ENCODE data around the gene ASXL2. TPM values are rescaled to one million over a fixed set of nuclear protein-coding genes. Genes with fewer than 3 reads are reported as not detected.
A peak's percentile ranks its signal among the peaks of the same experiment; 100 is the strongest.
"Not testable (repeated sequence)": the region's sequence is repeated elsewhere in the genome, so short reads cannot be mapped to it uniquely, and the experiment has no call there.

Gene ASXL2
- polyA plus RNA-seq, 4 donors, result 1.1 to 14.7 (median 3.2) TPM

DNA sequence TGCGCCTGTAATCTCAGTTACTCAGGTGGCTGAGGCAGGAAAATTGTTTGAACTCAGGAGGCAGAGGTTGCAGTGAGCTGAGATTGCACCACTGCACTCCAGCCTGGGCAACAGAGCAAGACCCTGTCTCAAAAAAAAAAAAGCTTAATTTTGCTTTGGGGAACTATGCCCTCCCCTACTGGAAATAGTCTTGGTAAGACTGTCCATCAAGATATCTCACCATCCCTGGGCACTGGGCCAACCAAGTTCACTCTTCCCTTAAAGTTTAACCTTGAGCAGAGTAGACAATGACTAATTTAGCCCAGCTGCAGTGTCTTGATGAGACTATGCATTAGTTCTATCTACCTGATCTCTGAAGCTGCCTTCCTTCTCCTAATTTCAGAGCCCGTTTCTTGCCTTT is 44.7 kb downstream of the ASXL2 start:
- Histone ChIP-seq H3K27ac (ENCODE audit: low read depth in 1 of 3, low read length in 2 of 3) (no peak overlapping the region), H3K4me3 (ENCODE audit: low read depth in 1 of 3, low read length in 3 of 3) (no peak overlapping the region), H3K9me3 (ENCODE audit: control insufficient read depth in 2 of 2, insufficient read depth in 1 of 2, low read depth in 1 of 2, low read length in 1 of 2) (peaks cover 0 to 8% of the 10 kb centered on the region in 2 donors), H3K36me3 (ENCODE audit: control insufficient read depth in 3 of 3, insufficient read depth in 2 of 3, low read depth in 1 of 3, low read length in 3 of 3) (peaks cover 0 to 24% (median 0%) of the 10 kb centered on the region in 3 donors), H3K27me3 (ENCODE audit: control insufficient read depth in 3 of 3, insufficient read depth in 3 of 3, low read length in 3 of 3) (no peaks in the 10 kb centered on the region), H3K4me1 (ENCODE audit: control insufficient read depth in 3 of 3, insufficient read depth in 2 of 3, low read depth in 1 of 3, low read length in 2 of 3) (peaks cover 0 to 4% (median 0%) of the 10 kb centered on the region in 3 donors)
- DNase-seq (peak in 1 of 2 donors; percentile 26), FAIRE-seq (no peak)
- WGBS, 3 donors, result 98 to 100% (median 99%) methylated on average over 2 of the region's 2 CpGs

DNA sequence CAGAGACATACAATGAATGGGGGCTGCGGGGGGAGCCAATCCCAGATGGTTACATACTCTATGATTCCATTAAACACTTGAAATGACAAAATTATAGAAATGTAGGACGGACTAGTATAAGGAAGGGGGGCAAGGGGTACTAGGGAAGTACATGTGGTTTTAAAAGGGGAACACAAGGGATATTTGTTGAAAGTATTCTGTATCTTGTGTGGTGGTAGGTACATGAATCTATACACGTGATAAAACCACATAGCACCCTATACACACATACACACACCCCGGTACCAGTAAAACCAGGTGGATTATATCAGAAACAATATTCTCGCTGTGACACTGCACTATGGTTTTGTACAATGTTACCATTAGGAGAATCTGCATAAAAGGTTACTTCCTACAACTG is 45.4 kb downstream of the ASXL2 start:
- peaks cover 0 to 4% (median 0%) of the 10 kb centered on the region in 3 donors for H3K4me1 ChIP-seq (ENCODE audit: control insufficient read depth in 3 of 3, insufficient read depth in 2 of 3, low read depth in 1 of 3, low read length in 2 of 3)
- DNase-seq, result no peak
- peaks cover 0 to 24% (median 0%) of the 10 kb centered on the region in 3 donors for H3K36me3 ChIP-seq (ENCODE audit: control insufficient read depth in 3 of 3, insufficient read depth in 2 of 3, low read depth in 1 of 3, low read length in 3 of 3)
- no peaks in the 10 kb centered on the region for H3K27me3 ChIP-seq (ENCODE audit: control insufficient read depth in 3 of 3, insufficient read depth in 3 of 3, low read length in 3 of 3)
- no peak overlapping the region for H3K27ac ChIP-seq (ENCODE audit: low read depth in 1 of 3, low read length in 2 of 3)
- WGBS, 3 donors, result 86 to 94% (median 88%) methylated on average over 5 of the region's 5 CpGs
- no peak overlapping the region for H3K4me3 ChIP-seq (ENCODE audit: low read depth in 1 of 3, low read length in 3 of 3)
- no peak for FAIRE-seq
- H3K9me3 ChIP-seq (ENCODE audit: control insufficient read depth in 2 of 2, insufficient read depth in 1 of 2, low read depth in 1 of 2, low read length in 1 of 2), result peaks cover 0 to 8% of the 10 kb centered on the region in 2 donors

DNA sequence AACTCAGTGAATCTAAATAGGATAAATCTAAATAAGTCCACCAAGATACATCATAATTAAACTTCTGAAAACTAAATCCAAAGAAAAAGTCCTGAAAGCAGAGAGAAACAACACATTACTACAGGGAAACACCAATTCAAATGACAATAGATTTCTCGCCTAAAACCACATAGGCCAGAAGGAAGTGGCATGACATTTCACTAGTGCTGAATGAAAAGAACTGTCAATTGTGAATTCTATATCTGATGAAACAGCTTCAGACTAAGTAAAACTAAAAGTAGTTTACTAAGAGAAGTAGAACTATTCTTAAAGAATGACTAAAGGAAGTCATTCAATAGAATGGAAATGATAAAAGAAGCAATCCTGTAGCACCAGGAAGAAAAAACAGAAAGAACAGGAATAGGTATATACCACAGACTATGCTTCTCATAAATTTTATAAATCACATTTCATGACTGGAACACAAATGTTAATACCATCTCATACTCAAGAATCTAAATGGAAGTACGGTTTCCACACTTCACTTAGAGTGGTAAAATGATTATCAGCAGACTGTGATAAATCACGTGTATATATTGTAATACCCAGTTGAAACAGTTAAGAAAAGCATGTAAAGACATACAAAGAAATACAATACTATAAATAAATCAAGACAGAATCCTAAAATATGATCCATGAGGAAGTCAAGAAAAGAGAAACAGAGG is 46.4 kb downstream of the ASXL2 start:
- H3K36me3 ChIP-seq (ENCODE audit: control insufficient read depth in 3 of 3, insufficient read depth in 2 of 3, low read depth in 1 of 3, low read length in 3 of 3), result peaks cover 0 to 20% (median 0%) of the 10 kb centered on the region in 3 donors
- peaks cover 0 to 8% of the 10 kb centered on the region in 2 donors for H3K9me3 ChIP-seq (ENCODE audit: control insufficient read depth in 2 of 2, insufficient read depth in 1 of 2, low read depth in 1 of 2, low read length in 1 of 2)
- no peak overlapping the region for H3K4me3 ChIP-seq (ENCODE audit: low read depth in 1 of 3, low read length in 3 of 3)
- DNase-seq, result peak in 1 of 2 donors; percentile 25
- H3K27me3 ChIP-seq (ENCODE audit: control insufficient read depth in 3 of 3, insufficient read depth in 3 of 3, low read length in 3 of 3), result no peaks in the 10 kb centered on the region
- peak; percentile 47 for FAIRE-seq
- H3K4me1 ChIP-seq (ENCODE audit: control insufficient read depth in 3 of 3, insufficient read depth in 2 of 3, low read depth in 1 of 3, low read length in 2 of 3), result peaks cover 0 to 4% (median 0%) of the 10 kb centered on the region in 3 donors
- H3K27ac ChIP-seq (ENCODE audit: low read depth in 1 of 3, low read length in 2 of 3), result no peak overlapping the region
- WGBS, 3 donors, result 76 to 90% (median 77%) methylated on average over 3 of the region's 3 CpGs

DNA sequence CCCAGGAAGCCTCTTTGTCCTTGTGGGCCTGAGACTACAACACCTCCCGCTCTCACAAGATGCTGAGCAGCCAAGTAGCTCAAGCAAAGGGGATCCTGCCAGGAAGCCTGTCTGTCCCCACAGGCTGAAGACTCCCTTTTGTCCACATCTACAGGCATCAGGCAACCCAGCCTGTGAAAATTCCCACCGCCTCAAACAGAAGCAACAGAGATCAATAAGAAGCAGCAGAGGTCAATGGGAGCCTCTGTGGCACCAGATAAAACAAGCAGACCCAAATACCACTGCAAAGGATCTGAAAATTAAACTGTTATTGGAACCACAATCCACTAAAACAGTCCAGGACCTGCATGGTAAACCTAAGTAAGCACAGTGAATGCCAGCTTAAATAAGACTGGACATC is 48.5 kb downstream of the ASXL2 start:
- no peak overlapping the region for H3K4me3 ChIP-seq (ENCODE audit: low read depth in 1 of 3, low read length in 3 of 3)
- H3K9me3 ChIP-seq (ENCODE audit: control insufficient read depth in 2 of 2, insufficient read depth in 1 of 2, low read depth in 1 of 2, low read length in 1 of 2), result peaks cover 0 to 8% of the 10 kb centered on the region in 2 donors
- H3K36me3 ChIP-seq (ENCODE audit: control insufficient read depth in 3 of 3, insufficient read depth in 2 of 3, low read depth in 1 of 3, low read length in 3 of 3), result peaks cover 0 to 20% (median 0%) of the 10 kb centered on the region in 3 donors
- no peak for FAIRE-seq
- no peak for DNase-seq
- no peaks in the 10 kb centered on the region for H3K27me3 ChIP-seq (ENCODE audit: control insufficient read depth in 3 of 3, insufficient read depth in 3 of 3, low read length in 3 of 3)
- peaks cover 0 to 4% (median 0%) of the 10 kb centered on the region in 3 donors for H3K4me1 ChIP-seq (ENCODE audit: control insufficient read depth in 3 of 3, insufficient read depth in 2 of 3, low read depth in 1 of 3, low read length in 2 of 3)
- 94 to 97% (median 94%) methylated on average over 2 of the region's 2 CpGs for WGBS, 3 donors
- peak overlapping the region in 1 of 3 donors; percentile 34 for H3K27ac ChIP-seq (ENCODE audit: low read depth in 1 of 3, low read length in 2 of 3)

DNA sequence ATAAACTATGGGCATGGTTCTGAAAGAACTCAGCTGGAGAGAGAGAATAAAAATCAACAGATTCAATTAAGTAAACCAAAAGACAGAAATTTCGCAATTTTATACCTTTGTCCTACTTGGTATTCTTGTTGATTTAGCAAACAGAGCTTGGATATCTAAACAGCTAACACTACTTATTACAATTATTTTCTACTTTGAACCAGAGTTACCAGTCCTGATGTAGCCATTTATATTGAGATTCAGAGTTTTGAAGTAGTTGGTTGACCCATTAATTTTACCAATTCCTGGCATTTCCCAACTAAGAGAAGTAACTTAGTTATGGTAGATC is 48.9 kb downstream of the ASXL2 start:
- H3K4me1 ChIP-seq (ENCODE audit: control insufficient read depth in 3 of 3, insufficient read depth in 2 of 3, low read depth in 1 of 3, low read length in 2 of 3), result peaks cover 0 to 4% (median 0%) of the 10 kb centered on the region in 3 donors
- no peak overlapping the region for H3K4me3 ChIP-seq (ENCODE audit: low read depth in 1 of 3, low read length in 3 of 3)
- DNase-seq (peak in 1 of 2 donors; percentile 11), FAIRE-seq (no peak)
- 81 to 90% (median 85%) methylated on average over 1 of the region's 1 CpG for WGBS, 3 donors
- no peaks in the 10 kb centered on the region for H3K27me3 ChIP-seq (ENCODE audit: control insufficient read depth in 3 of 3, insufficient read depth in 3 of 3, low read length in 3 of 3)
- peaks cover 0 to 8% of the 10 kb centered on the region in 2 donors for H3K9me3 ChIP-seq (ENCODE audit: control insufficient read depth in 2 of 2, insufficient read depth in 1 of 2, low read depth in 1 of 2, low read length in 1 of 2)
- H3K36me3 ChIP-seq (ENCODE audit: control insufficient read depth in 3 of 3, insufficient read depth in 2 of 3, low read depth in 1 of 3, low read length in 3 of 3), result peaks cover 0 to 17% (median 0%) of the 10 kb centered on the region in 3 donors
- H3K27ac ChIP-seq (ENCODE audit: low read depth in 1 of 3, low read length in 2 of 3), result no peak overlapping the region

DNA sequence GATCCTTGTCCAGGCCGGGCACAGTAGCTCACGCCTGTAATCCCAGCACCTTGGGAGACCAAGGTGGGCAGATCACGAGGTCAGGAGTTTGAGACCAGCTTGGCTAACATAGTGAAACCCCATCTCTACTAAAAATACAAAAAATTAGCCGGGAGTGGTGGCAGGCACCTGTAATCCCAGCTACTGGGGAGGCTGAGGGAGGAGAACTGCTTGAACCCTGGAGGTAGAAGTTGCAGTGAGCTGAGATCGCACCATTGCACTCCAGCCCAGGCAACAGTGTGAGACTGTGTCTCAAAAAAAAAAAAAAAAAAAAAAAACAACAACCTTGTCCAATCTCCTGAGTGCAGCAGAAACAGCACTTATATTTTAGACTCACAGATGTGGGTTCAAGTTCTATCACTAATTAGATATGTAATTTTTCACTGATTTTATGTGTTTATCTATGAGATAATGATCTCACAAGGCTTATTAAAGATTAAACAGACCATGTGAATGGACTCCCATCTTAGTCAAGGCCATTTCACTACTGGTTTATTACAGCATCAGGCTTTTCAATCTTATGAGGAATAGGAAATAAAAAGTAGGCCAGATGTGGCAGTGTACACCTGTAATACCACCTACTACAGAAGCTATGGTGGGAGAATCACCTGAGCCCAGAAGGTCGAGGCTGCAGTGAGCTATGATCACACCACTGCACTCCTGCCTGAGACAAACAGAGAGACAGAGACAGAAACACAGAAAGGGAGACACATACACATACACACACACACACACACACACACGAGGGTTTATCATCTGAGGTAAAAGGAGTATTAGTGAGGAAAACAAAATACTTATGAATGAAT is 49.5 kb downstream of the ASXL2 start:
- 82 to 83% (median 83%) methylated on average over 7 of the region's 7 CpGs for WGBS, 3 donors
- H3K9me3 ChIP-seq (ENCODE audit: control insufficient read depth in 2 of 2, insufficient read depth in 1 of 2, low read depth in 1 of 2, low read length in 1 of 2); H3K27me3 ChIP-seq (ENCODE audit: control insufficient read depth in 3 of 3, insufficient read depth in 3 of 3, low read length in 3 of 3); H3K4me1 ChIP-seq (ENCODE audit: control insufficient read depth in 3 of 3, insufficient read depth in 2 of 3, low read depth in 1 of 3, low read length in 2 of 3); H3K4me3 ChIP-seq (ENCODE audit: low read depth in 1 of 3, low read length in 3 of 3); FAIRE-seq; H3K27ac ChIP-seq (ENCODE audit: low read depth in 1 of 3, low read length in 2 of 3): not testable (repeated sequence)
- DNase-seq, result peak; percentile 10
- H3K36me3 ChIP-seq (ENCODE audit: control insufficient read depth in 3 of 3, insufficient read depth in 2 of 3, low read depth in 1 of 3, low read length in 3 of 3), result peaks cover 0 to 13% (median 0%) of the 10 kb centered on the region in 3 donors

DNA sequence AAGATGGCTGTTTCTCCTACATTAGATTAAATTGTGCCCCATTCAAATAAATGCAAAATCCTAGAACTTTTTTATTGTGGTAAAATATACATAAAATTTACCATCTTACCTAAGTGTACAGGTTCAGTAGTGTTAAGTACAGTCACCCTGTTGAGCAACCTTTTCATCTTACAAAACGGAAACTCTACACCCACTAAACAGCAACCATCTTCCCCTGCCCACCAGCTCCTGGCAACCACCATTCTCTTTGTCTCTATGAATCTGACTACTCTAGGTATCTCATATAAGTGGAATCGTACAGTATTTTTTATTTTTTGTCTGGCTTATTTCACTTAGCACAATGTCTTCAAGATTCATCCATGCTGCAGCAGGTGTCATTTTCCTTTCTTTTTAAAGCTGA is 53.0 kb downstream of the ASXL2 start:
- no peak overlapping the region for H3K4me3 ChIP-seq (ENCODE audit: low read depth in 1 of 3, low read length in 3 of 3)
- H3K27me3 ChIP-seq (ENCODE audit: control insufficient read depth in 3 of 3, insufficient read depth in 3 of 3, low read length in 3 of 3), result no peaks in the 10 kb centered on the region
- no peaks in the 10 kb centered on the region for H3K9me3 ChIP-seq (ENCODE audit: control insufficient read depth in 2 of 2, insufficient read depth in 1 of 2, low read depth in 1 of 2, low read length in 1 of 2)
- peaks cover 0 to 4% (median 0%) of the 10 kb centered on the region in 3 donors for H3K4me1 ChIP-seq (ENCODE audit: control insufficient read depth in 3 of 3, insufficient read depth in 2 of 3, low read depth in 1 of 3, low read length in 2 of 3)
- H3K36me3 ChIP-seq (ENCODE audit: control insufficient read depth in 3 of 3, insufficient read depth in 2 of 3, low read depth in 1 of 3, low read length in 3 of 3), result peaks cover 0 to 3% (median 3%) of the 10 kb centered on the region in 3 donors
- FAIRE-seq (no peak), DNase-seq (no peak)
- no peak overlapping the region for H3K27ac ChIP-seq (ENCODE audit: low read depth in 1 of 3, low read length in 2 of 3)
- WGBS, 3 donors, result 77 to 93% (median 82%) methylated on average over 2 of the region's 2 CpGs

DNA sequence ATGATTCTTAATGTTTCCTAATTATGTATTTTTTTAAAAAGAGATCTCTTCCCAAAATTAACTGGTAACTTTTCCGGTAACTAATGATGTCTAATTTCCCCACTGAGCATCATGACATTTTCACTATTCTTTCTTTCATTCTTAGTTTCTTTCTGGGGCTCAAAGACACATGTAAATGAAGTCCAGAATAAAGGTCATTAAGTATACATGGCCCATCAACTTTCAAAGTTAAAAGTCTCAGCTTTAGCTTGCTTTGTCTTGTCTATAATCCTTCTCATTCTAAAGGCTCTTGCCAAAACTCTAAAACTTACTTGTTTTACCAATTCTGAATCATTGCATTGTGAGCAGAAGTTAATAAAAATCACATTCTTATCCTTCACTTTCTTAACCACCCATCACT is 53.6 kb downstream of the ASXL2 start:
- FAIRE-seq (no peak), DNase-seq (no peak)
- Histone ChIP-seq H3K4me1 (ENCODE audit: control insufficient read depth in 3 of 3, insufficient read depth in 2 of 3, low read depth in 1 of 3, low read length in 2 of 3) (peaks cover 0 to 2% (median 0%) of the 10 kb centered on the region in 3 donors), H3K36me3 (ENCODE audit: control insufficient read depth in 3 of 3, insufficient read depth in 2 of 3, low read depth in 1 of 3, low read length in 3 of 3) (peaks cover 0 to 3% (median 1%) of the 10 kb centered on the region in 3 donors), H3K27ac (ENCODE audit: low read depth in 1 of 3, low read length in 2 of 3) (no peak overlapping the region), H3K9me3 (ENCODE audit: control insufficient read depth in 2 of 2, insufficient read depth in 1 of 2, low read depth in 1 of 2, low read length in 1 of 2) (no peaks in the 10 kb centered on the region), H3K4me3 (ENCODE audit: low read depth in 1 of 3, low read length in 3 of 3) (no peak overlapping the region), H3K27me3 (ENCODE audit: control insufficient read depth in 3 of 3, insufficient read depth in 3 of 3, low read length in 3 of 3) (no peaks in the 10 kb centered on the region)
- 71 to 93% (median 81%) methylated on average over 1 of the region's 1 CpG for WGBS, 3 donors
